K562 (cell line): Measurements from ENCODE around the gene CNPY4. TPM values are rescaled to one million over a fixed set of nuclear protein-coding genes. Genes with fewer than 3 reads are reported as not detected.
A peak's percentile ranks its signal among the peaks of the same experiment; 100 is the strongest.

Source experiments
- ARID3A ChIP-seq: IDR thresholded peaks from 2 replicates; pipeline ENCODE4 v1.6.1; 2012; ENCODE audit warnings: low read depth, low read length, improper control_type of control experiment, borderline replicate concordance
- CBX1 ChIP-seq: sonication (generic); IDR thresholded peaks from 2 replicates; pipeline ENCODE4 v1.6.1; 2016; ENCODE audit warnings: antibody characterized with exemption, low read depth, mild to moderate bottlenecking
- CC2D1A ChIP-seq: fragments of 450-650 bp; IDR thresholded peaks from 2 replicates; pipeline ENCODE4 v1.6.1; 2017; ENCODE audit warnings: mild to moderate bottlenecking
- DMBX1 ChIP-seq: fragments of 250-450 bp; sonication (Bioruptor Pico); IDR thresholded peaks from 2 replicates; pipeline ENCODE4 v1.8.0; 2022; ENCODE audit warnings: inconsistent platforms, mild to moderate bottlenecking, moderate library complexity, borderline replicate concordance
- ETV5 ChIP-seq: sonication (generic); formaldehyde crosslinking; IDR thresholded peaks from 2 replicates; pipeline ENCODE4 v1.4.0; 2020; ENCODE audit warnings: low read depth, mild to moderate bottlenecking, missing genetic modification reagents
- HDAC6 ChIP-seq: IDR thresholded peaks from 2 replicates; pipeline ENCODE4 v1.6.1; 2012; ENCODE audit warnings: low read depth, mild to moderate bottlenecking, control low read depth, inconsistent platforms, low read length, moderate library complexity
- JUN ChIP-seq, 2 experiments: sonication (generic) in 1 of 2; formaldehyde crosslinking in 1 of 2; IDR thresholded peaks; 2 replicates each; pipeline versions ENCODE4 v1.6.1 to v1.8.0; 2012 to 2022; ENCODE audit warnings: borderline replicate concordance in 2 of 2, mild to moderate bottlenecking in 2 of 2, improper control_type of control experiment in 1 of 2, low read depth in 1 of 2, low read length in 1 of 2, missing genetic modification reagents in 1 of 2
- LCOR ChIP-seq: sonication (generic); formaldehyde crosslinking; IDR thresholded peaks from 2 replicates; pipeline ENCODE4 v1.8.0; 2022; ENCODE audit warnings: mild to moderate bottlenecking, missing genetic modification reagents
- RBM25 ChIP-seq: fragments of 200-400 bp; formaldehyde crosslinking; IDR thresholded peaks from 2 replicates; pipeline ENCODE4 v1.6.1; 2018; ENCODE audit warnings: low read length, low read depth, moderate library complexity; ENCODE audit not compliant: severe bottlenecking
- SMAD2 ChIP-seq: fragments of 150-350 bp; IDR thresholded peaks from 2 replicates; pipeline ENCODE4 v1.6.1; 2014; ENCODE audit warnings: low read depth, mild to moderate bottlenecking, low read length
- STAT5A ChIP-seq: IDR thresholded peaks from 2 replicates; pipeline ENCODE4 v1.6.1; 2012; ENCODE audit warnings: low read length, inconsistent platforms, borderline replicate concordance
- THRB ChIP-seq: fragments of 450-650 bp; formaldehyde crosslinking; conservative IDR thresholded peaks from 2 replicates; pipeline ENCODE4 v1.4.0; 2022; ENCODE audit warnings: mild to moderate bottlenecking, missing genetic modification characterization
- TRIM25 ChIP-seq: fragments of 450-650 bp; IDR thresholded peaks from 2 replicates; pipeline ENCODE4 v1.7.0; 2016; ENCODE audit warnings: borderline replicate concordance
- ZBTB49 ChIP-seq: sonication (generic); formaldehyde crosslinking; IDR thresholded peaks from 2 replicates; pipeline ENCODE4 v1.8.0; 2022; ENCODE audit warnings: missing genetic modification reagents, mild to moderate bottlenecking, borderline replicate concordance
- ZHX1 ChIP-seq: fragments of 150-350 bp; conservative IDR thresholded peaks from 2 replicates; pipeline ENCODE4 v1.6.1; 2014; ENCODE audit warnings: low read length
- polyA plus RNA-seq, 8 experiments: library from polyadenylated mRNA; depleted of rRNA in 4 of 8; stranded (reverse) in 5 of 8; unstranded in 3 of 8; fragments of >200 nt; fragmentation: Nextera tagmentation in 2 of 8; fragmentation: Illumina TruSeq in 1 of 8; extraction: Ambion mirVana in 2 of 8; extraction: Trizol in 1 of 8; gene quantifications; 2 replicates each; pipeline versions ENCODE4 v1.2.1 to v1.2.3, GENCODE V29; 2011 to 2014; ENCODE audit warnings: inconsistent platforms in 1 of 8, missing spikeins in 1 of 8
- total RNA-seq, 7 experiments: library from RNA; depleted of rRNA in 6 of 7; stranded (reverse); fragments of >200 nt in 6 of 7; fragmentation: Illumina TruSeq in 2 of 7; extraction: Trizol in 2 of 7; gene quantifications; 2 replicates each; pipeline versions ENCODE4 v1.2.1 to v1.2.3, GENCODE V29; 2011 to 2021; ENCODE audit warnings: low replicate concordance in 1 of 7

CNPY4 gene
- total and polyA plus RNA-seq, 9 of the 15 experiments (the other 6 are each of a cell fraction or from before 2014, with no cell fraction given), result 1.9 to 11.2 (median 7.0) TPM

- TF ChIP-seq DMBX1 (CRISPR knock-in tag) (peak; percentile 81; the same call in 1 of the 2 replicates), LCOR (CRISPR knock-in tag) (peak; percentile 90), TRIM25 (no peak), JUN (IDR thresholded peaks at IDR 0.05; ENCODE audit: borderline replicate concordance, low read depth, low read length) (0 out of 2 replicates have a peak, but pooled peaks have one; percentile 46), JUN (CRISPR knock-in tag; IDR thresholded peaks at IDR 0.05; ENCODE audit: borderline replicate concordance) (peak; percentile 98), SMAD2 (no peak), ARID3A (no peak; the same call in 1 of the 2 replicates), ETV5 (CRISPR knock-in tag) (peak; percentile 56; the same call in 1 of the 2 replicates), RBM25 (no peak), STAT5A (no peak), THRB (CRISPR knock-in tag) (no peak), HDAC6 (no peak), CC2D1A (no peak), CBX1 (peak; percentile 96), ZBTB49 (CRISPR knock-in tag) (no peak; the same call in 1 of the 2 replicates), ZHX1 (peak; percentile 55; the same call in 1 of the 2 replicates)
These were observed 30.6 kb upstream of the CNPY4 start, which contains the start of gene COPS6 (continued) for GRCh38 chr7:100088621-100089457.
